ENCODE data around the gene KLF4. TPM values are rescaled to one million over a fixed set of nuclear protein-coding genes. Genes with fewer than 3 reads are reported as not detected.

KLF4 gene
- total RNA-seq, 1 donor from 2014 or later, result 16.4 TPM

DNA sequence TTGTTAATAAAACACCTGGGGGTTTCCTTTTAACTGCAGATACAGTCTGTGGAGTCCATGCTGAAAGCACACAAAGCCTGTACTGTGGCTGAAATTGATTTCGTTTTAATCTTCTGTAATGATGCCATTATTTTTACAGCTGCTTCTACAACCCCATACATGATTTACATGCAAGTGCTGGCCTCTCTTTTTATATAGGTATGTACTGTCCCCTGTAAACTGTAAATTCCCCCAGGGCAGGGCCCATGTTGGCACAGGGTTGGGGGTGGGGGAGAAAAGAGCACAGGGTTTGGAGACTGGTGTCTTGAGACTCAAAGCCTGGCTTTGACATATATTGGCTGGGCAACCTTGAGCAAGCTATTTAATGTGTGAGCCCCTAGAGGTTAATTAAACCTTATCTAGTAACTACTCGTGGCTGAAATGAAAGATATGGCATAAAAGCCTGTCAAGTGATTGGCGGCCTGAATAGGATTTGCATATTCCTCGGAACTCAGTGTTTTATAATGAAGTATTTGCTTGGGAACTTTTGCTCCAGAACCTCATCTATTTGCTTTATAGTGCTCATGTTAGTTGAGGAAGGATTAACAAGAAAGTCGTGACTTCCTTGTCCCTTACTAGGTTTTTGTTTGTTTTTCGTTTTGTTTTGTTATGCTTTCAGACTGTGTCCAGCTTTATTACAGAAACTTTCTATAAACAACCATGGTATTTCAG, 34.0 kb downstream of the KLF4 start:
- Mint-ChIP-seq H3K4me3 (ENCODE audit: unreplicated experiment) (no peak overlapping the region), H3K27ac (ENCODE audit: unreplicated experiment) (no peak overlapping the region), H3K4me1 (ENCODE audit: unreplicated experiment) (no peaks in the 10 kb centered on the region), H3K9me3 (ENCODE audit: unreplicated experiment) (no peaks in the 10 kb centered on the region), H3K27me3 (ENCODE audit: unreplicated experiment) (no peaks in the 10 kb centered on the region), H3K36me3 (ENCODE audit: low read depth, unreplicated experiment) (no peaks in the 10 kb centered on the region)
- TF ChIP-seq, protein P1, sequence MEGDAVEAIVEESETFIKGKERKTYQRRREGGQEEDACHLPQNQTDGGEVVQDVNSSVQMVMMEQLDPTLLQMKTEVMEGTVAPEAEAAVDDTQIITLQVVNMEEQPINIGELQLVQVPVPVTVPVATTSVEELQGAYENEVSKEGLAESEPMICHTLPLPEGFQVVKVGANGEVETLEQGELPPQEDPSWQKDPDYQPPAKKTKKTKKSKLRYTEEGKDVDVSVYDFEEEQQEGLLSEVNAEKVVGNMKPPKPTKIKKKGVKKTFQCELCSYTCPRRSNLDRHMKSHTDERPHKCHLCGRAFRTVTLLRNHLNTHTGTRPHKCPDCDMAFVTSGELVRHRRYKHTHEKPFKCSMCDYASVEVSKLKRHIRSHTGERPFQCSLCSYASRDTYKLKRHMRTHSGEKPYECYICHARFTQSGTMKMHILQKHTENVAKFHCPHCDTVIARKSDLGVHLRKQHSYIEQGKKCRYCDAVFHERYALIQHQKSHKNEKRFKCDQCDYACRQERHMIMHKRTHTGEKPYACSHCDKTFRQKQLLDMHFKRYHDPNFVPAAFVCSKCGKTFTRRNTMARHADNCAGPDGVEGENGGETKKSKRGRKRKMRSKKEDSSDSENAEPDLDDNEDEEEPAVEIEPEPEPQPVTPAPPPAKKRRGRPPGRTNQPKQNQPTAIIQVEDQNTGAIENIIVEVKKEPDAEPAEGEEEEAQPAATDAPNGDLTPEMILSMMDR (IDR thresholded peaks at IDR 0.05; ENCODE audit: unreplicated experiment), result no peak
- no peak for DNase-seq (ENCODE audit: low spot score)

DNA sequence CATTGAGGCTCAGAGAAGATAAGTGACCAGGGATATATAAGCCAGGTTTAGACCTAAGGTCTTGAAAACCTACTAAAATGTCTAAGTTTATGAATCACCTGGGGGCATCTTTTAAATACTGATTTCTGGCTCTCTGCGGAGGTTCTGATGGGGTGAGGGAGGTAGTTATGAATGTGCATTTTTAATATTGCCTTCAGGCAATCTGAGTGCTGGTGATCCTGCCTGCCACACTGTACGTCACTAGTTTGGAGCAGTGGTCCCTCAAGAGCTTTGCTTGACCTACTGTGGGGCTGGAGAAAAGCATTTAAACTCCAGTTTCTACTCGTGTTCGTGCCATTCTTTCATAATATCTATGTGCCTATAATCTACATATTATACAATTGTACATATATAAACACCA, 36.1 kb downstream of the KLF4 start:
- Mint-ChIP-seq H3K27me3 (ENCODE audit: unreplicated experiment) (peaks cover 3% of the 10 kb centered on the region), H3K27ac (ENCODE audit: unreplicated experiment) (no peak overlapping the region), H3K4me3 (ENCODE audit: unreplicated experiment) (no peak overlapping the region), H3K36me3 (ENCODE audit: low read depth, unreplicated experiment) (no peaks in the 10 kb centered on the region), H3K4me1 (ENCODE audit: unreplicated experiment) (no peaks in the 10 kb centered on the region), H3K9me3 (ENCODE audit: unreplicated experiment) (no peaks in the 10 kb centered on the region)
- no peak for DNase-seq (ENCODE audit: low spot score)
- TF ChIP-seq, protein P1 (IDR thresholded peaks at IDR 0.05; ENCODE audit: unreplicated experiment), result no peak

DNA sequence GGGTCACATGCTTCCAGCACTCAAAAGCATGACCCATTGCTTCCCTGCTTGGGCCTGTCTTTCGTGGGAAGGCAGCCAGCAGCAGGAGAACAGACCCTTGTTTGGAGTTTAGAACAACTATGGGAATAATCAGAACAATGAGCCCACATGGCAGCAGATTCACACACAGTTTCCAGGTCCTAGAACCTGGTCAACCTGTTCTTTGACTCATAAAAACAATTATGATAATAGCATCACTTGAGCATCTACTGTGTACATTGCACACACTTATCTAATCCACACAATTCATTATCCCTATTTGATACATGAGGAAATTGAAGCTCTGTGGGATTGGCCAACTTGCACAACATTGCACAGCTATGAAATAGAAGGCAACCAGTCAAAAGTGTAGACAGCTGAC, 41.7 kb downstream of the KLF4 start:
- Mint-ChIP-seq H3K4me1 (ENCODE audit: unreplicated experiment) (no peaks in the 10 kb centered on the region), H3K9me3 (ENCODE audit: unreplicated experiment) (no peaks in the 10 kb centered on the region), H3K27ac (ENCODE audit: unreplicated experiment) (no peak overlapping the region), H3K4me3 (ENCODE audit: unreplicated experiment) (no peak overlapping the region), H3K36me3 (ENCODE audit: low read depth, unreplicated experiment) (no peaks in the 10 kb centered on the region), H3K27me3 (ENCODE audit: unreplicated experiment) (peaks cover 3% of the 10 kb centered on the region)
- DNase-seq (ENCODE audit: low spot score), result no peak
- TF ChIP-seq, protein P1 (IDR thresholded peaks at IDR 0.05; ENCODE audit: unreplicated experiment), result no peak

DNA sequence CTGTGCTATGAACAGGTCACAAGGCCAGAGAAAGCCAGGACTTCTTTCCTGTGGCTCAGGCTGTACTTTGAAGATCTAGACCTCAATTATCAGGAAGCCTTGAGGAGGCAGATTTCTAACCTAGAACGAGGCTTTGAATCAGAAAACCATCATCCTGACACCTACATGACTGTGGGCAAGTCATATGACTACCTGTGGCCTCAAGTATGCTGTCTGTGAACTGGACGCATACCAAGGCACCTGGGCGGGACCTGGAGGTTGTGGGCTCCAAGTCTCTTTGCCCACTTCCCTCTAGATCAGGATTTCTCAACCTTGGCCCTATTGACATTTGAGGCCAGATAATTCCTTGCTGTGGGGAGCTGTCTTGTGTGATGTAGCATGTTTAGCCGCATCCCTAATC, 42.5 kb downstream of the KLF4 start:
- no peaks in the 10 kb centered on the region for H3K36me3 Mint-ChIP-seq (ENCODE audit: low read depth, unreplicated experiment)
- H3K4me3 Mint-ChIP-seq (ENCODE audit: unreplicated experiment), result no peak overlapping the region
- no peaks in the 10 kb centered on the region for H3K9me3 Mint-ChIP-seq (ENCODE audit: unreplicated experiment)
- TF ChIP-seq, protein P1 (IDR thresholded peaks at IDR 0.05; ENCODE audit: unreplicated experiment), result no peak
- H3K27me3 Mint-ChIP-seq (ENCODE audit: unreplicated experiment), result peaks cover 3% of the 10 kb centered on the region
- no peak for DNase-seq (ENCODE audit: low spot score)
- no peak overlapping the region for H3K27ac Mint-ChIP-seq (ENCODE audit: unreplicated experiment)
- no peaks in the 10 kb centered on the region for H3K4me1 Mint-ChIP-seq (ENCODE audit: unreplicated experiment)

DNA sequence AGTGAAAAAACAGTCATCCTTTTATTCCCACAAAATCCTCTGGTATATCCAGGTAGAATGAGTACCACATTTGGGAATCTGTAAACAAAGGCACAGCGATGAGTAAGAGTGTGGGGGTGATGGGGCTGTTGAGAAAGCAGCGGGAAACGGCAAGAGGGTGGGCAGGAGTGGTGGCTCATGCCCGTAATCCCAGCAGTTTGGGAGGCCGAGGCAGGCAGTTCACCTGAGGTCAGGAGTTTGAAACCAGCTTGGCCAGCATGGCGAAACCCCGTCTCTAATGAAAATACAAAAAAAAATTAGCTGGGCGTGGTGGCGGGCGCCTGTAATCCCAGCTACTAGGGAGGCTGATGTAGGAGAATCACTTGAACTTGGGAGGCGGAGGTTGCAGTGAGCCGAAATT, 43.1 kb downstream of the KLF4 start:
- TF ChIP-seq, protein P1 (IDR thresholded peaks at IDR 0.05; ENCODE audit: unreplicated experiment), result no peak
- peaks cover 3% of the 10 kb centered on the region for H3K27me3 Mint-ChIP-seq (ENCODE audit: unreplicated experiment)
- H3K4me3 Mint-ChIP-seq (ENCODE audit: unreplicated experiment), result no peak overlapping the region
- no peak overlapping the region for H3K27ac Mint-ChIP-seq (ENCODE audit: unreplicated experiment)
- no peaks in the 10 kb centered on the region for H3K4me1 Mint-ChIP-seq (ENCODE audit: unreplicated experiment)
- H3K36me3 Mint-ChIP-seq (ENCODE audit: low read depth, unreplicated experiment), result no peaks in the 10 kb centered on the region
- H3K9me3 Mint-ChIP-seq (ENCODE audit: unreplicated experiment), result no peaks in the 10 kb centered on the region
- DNase-seq (ENCODE audit: low spot score), result no peak

All from endothelial cell (in vitro differentiated cells).